ENCODE results near the gene WNK4.

DNA sequence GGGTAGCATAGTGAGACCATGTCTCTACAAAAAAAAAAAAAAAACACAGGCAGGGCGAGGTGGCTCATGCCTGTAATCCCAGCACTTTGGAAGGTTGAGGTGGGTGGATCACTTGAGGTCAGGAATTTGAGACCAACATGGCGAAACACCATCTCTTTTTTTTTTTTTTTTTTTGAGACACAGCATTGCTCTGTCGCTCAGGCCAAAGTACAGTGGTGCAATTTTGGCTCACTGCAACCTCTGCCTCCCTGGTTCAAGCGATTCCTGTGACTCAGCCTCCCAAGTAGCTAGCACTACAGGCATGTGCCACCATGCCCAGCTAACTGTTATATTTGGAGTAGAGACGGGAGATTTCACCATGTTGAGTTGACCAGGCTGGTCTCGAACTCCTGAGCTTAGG is 14.3 kb upstream of the WNK4 start:
- no peak for TF ChIP-seq CTCF (IDR thresholded peaks at IDR 0.05 in 2 of 3, conservative IDR thresholded peaks at IDR 0.05 in 1 of 3; ENCODE audit: insufficient read depth in 2 of 3, low read depth in 1 of 3, low read length in 3 of 3)
- TF ChIP-seq ZZZ3 (IDR thresholded peaks at IDR 0.05): no peak
- no peak for TF ChIP-seq NR3C1 (CRISPR knock-in tag; IDR thresholded peaks at IDR 0.05)
- no peak for TF ChIP-seq PATZ1 (CRISPR knock-in tag; IDR thresholded peaks at IDR 0.05; ENCODE audit: borderline replicate concordance)
- TF ChIP-seq, protein P1, sequence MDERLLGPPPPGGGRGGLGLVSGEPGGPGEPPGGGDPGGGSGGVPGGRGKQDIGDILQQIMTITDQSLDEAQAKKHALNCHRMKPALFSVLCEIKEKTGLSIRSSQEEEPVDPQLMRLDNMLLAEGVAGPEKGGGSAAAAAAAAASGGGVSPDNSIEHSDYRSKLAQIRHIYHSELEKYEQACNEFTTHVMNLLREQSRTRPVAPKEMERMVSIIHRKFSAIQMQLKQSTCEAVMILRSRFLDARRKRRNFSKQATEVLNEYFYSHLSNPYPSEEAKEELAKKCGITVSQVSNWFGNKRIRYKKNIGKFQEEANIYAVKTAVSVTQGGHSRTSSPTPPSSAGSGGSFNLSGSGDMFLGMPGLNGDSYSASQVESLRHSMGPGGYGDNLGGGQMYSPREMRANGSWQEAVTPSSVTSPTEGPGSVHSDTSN (CRISPR knock-in tag; IDR thresholded peaks at IDR 0.05; ENCODE audit: low read depth): no peak
- TF ChIP-seq, protein P1 (tag; conservative IDR thresholded peaks at IDR 0.05; ENCODE audit: low read depth): no peak
- TF ChIP-seq NCOA1 (IDR thresholded peaks at IDR 0.05; ENCODE audit: low read depth): no peak
- no peak for TF ChIP-seq ZNF766 (CRISPR knock-in tag; conservative IDR thresholded peaks at IDR 0.05)
- no peak for TF ChIP-seq FOXA1 (IDR thresholded peaks at IDR 0.05; ENCODE audit: borderline replicate concordance)
- no peak for TF ChIP-seq POLR2AphosphoS5 (IDR thresholded peaks at IDR 0.05; ENCODE audit: control insufficient read depth, insufficient read depth, low read depth, low read length)

All from K562 (cell line).